ENCODE results near the gene MAML3.

The MAML3 gene

DNA sequence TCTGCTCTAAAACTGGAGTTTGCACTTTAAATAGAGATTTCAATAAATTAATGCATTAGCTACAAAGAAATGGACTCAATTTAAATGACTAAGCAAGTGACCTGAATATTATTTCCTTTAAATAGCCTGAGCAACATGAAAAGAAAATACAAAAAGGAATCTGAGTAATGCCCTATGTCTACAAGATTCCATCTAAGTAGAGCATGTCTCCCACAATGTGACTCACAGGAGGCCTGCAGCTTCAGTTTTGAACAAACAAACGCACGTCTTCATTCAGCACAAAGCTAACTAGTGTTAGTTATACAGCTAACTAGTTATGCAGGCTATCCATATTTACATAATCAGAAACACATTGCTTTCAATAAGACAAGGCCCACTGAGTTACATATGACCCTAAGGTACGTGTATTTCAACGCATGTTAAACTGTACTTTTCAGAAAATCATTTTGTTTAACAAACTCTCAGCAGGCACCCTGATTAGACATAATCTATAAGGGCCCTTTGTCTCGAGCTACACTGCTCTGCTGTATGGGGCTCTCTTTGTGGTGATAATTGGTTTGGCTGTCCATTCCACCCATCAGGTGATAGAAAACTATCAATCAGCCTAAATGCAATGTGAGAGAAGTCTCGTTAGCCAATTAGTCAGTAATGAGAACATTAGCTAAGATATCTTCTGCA, 116.5 kb downstream of the MAML3 start:
- no peak for DNase-seq

DNA sequence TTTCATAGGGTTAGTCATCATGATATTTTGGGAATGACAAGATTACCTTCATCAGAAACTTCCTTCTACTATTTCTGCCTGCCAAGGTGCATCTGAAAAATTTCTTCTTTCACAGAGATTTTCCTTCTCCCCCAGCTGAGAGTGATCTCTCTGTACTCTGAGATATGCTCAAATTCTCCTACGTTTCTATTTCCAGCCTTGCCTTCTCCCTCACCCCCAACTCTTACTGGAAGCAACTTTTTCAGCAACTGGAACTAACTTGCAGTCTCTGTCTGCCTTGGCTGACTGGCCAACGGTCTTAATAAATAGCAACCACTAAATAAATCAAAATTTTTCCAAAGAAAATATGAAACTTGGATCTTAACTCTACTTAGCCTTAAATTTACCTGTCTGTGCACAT, 122.3 kb downstream of the MAML3 start:
- DNase-seq: no peak

DNA sequence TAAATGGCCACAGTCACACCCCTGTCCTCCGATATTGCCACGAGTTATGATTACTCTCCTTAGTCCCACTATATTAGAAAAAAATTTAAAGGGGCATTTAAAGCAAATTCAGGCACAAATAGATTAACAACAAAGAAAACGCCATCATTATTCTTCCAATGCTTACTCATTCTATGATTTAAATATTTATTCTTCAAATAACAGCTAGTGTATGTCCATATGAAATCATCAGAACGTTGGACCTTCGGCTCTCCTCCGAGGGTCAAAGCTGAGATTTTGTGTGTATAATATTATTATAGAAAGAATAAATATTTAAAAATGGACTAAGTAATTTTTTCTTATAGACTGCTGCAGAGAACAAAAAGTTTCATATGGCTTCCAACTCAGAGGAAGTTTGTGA, 122.9 kb downstream of the MAML3 start:
- DNase-seq: no peak

DNA sequence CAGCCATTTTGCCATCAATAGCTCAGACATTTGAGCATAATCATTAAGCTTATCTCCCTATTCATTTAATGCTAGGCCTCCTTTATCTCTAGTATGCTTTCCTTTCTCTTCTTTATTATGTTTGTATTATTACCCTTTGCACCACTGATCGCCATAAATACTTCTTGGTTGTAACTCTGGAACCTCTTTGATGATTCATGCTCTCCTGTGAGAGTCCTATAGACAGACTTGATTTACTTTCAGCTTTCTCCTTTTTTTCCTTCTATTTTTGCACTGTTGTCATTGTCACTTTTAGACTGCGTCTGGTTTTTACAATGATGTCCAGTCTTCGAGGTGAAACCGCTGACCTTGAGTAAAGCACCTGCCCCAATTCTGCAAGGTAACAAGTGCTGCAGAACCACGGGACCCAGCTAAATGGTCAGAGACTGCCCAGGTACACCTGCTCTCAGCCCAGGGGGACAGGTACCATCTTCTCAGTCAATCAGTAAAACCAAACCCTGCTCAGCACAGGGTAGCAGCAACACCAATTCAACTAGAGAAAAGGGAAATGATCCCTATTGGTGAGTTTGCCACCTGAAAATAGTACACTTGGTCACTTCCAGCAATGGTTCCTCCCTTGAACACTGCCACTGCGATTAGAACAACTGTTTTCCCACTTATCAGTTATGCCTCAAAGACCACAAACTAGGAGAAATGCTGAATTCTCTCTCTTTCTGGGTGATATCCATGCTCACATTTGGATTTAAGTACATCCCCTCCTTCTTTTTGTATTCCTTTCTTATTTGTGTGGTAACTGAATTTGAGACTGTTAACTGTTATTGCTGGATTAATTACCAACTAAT, 125.1 kb downstream of the MAML3 start:
- no peak for DNase-seq

DNA sequence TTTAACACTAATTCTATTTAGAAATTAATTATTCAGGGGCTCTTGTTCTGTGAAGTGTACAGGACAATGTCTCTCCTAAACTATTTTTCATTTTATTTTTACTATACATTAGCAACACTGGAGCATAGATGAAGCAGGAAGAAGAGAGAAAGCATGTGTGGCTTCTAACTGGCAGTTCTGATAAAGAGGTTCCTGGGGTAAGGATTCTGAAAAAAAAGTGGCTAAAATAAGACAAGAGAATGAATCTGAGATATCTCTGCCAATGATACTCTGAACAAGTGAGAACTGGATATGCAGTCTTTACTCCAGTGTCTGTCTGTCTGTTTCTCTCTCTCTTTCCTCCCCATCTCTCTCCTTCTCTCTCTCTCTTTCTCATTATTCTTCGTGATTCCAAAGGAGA, 125.9 kb downstream of the MAML3 start:
- DNase-seq: no peak

DNA sequence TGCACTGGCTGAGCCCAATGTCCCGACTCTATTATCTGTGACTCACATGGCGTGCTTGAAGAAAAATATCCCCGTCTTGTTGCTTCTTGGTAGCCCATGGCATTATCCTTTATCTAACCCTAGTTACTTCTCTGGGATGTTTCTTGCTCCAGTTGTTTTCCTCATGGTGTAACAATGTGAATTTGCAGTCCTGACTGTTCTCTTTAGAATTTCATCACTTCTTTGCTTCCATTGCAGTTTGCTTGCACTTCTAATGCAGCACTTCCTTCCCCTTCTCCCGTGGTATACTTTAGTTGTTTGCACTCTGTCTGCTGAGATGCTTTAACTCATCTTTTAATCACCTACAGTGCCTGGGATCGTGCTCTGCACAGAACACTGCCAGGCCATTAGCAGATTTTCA, 126.9 kb downstream of the MAML3 start:
- no peak for DNase-seq

DNA sequence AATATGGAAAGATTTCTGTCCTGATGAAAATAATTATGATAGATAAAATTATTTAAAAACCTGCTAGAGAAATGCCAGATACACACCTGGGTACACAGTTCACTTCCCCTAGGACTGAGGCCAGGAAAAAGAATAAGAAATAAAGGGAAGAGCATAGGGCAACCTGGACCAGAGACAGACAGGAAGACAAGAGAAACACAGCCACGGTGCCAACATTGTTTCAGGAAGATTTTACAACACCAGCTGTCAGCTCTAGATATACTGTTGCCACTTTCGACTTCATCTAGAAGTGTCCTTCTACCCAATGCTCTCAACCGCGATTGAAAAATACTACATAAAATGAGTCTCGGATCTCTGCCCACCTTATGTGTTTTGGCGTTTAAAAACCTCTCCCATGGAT, 128.5 kb downstream of the MAML3 start:
- DNase-seq: no peak

DNA sequence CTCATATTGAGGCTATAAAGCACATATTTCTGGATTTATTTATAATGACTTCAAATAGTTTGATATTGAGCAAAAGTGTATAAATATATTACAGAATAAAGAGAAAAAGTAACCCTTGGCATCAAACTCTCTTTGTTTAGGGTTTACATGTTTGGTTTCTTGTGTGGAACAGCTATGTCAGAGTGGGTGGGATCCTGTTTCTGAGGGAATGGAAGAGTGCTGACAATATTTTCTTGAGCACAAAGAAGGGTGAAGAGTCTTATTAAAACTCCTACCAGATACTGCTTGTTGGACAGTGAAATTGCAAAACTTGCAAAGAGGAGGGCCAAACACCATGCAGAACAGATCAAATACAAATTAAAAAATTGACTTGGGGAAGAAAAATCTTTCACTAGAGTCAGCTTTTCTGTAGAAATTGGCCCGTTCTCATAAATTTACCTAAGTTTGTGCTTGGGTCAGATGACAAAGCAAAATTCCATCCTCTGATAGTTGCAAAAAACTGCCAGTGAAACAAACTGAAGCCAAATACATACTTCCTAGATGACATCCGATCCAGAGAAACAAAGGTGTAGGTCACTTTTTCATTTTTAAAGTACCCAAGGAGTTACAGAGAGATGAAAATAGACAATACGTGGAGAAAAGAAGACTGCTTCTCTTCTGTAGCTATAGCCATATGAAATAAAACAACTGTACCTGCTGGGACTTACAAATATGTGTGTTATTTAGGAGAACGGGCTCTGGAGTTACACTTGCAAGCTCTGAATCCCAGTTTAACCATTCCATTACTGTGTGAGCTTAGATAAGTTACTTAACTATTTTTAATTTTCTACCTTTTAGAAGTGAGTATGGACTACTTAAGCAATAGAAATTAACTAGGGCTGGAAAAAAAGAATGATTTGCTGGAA, 133.3 kb downstream of the MAML3 start:
- no peak for DNase-seq

DNA sequence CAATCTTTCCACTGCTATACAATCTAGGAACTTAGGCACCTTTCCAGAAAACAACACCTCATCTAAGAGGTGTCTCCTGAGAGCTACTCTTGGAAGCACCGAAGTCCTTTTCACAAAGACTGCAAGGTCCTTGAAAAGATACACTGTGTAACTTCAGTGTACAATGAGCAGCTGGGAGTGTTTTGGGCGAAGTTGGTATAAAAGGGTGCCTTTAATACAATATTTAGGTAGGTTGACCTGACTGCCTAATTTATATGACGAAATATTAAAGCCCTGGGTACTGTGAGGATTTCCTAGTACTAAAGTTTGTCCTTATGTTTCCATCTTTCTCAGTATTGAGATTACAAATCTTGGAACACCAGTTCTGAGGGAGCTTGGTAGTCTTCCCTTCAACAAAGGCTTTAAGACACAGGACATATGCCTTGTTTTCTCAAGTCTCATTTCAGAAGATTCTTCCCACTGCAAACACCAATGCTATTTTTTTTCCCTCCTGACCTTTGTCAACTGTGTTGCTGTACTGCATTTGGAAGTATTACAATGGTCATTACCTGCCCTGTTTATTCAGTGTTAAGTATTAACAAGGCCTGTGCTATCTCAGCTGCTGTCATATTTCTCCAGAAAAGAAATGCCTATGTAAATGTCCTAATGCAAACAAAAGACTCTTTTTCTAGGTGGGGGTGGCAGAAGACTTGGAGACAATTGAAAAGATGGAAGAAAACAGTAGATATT, 134.2 kb downstream of the MAML3 start:
- no peak for DNase-seq

DNA sequence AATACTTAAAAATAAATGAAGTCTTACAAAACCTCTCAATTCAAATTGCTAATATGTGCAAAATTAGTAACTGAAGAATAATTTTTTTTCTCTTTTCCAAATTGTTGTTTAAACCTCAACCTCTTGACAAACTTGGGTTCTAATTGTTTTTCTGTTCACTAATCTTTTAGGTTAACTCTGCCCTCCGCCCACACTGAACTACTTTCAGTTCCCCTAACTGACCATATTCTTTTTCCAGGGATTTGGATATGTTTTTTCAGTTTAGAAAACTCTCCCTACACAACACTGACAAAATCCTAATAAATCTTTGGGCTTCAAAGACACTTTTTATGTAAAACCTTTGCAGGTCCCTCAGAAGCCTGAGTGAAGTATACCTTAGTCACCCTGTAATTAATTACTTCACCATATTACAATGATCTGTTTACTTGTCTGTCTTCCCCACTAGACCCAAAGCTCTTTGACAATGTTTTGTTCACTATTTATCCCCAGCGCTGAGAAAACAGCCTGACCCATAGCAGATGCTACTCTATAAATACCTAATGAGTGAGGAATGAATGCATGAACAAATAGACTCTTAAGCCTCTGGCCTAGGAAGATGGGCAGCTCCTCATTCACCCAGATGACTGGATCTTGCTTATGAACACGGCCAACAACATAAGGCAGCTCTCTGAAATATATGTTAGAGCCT, 134.9 kb downstream of the MAML3 start:
- DNase-seq: no peak

DNA sequence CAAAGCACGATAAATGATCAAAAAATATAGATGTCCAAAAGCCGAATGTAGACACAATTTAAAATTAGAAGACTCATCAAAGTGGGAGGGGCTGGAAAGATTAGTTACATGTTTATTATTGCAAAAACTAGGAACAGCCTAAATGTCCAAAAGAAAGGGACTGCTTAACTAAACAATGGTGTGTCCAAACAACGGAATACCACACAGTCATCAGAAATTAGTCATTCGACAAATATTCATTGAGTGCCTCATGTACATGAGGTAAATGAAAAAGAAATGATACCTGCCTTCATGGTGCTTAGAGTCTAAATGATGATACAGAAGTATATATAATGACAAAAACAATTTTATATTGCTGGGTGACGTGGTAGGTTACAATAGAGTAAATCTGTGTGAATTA, 139.7 kb downstream of the MAML3 start:
- no peak for DNase-seq

DNA sequence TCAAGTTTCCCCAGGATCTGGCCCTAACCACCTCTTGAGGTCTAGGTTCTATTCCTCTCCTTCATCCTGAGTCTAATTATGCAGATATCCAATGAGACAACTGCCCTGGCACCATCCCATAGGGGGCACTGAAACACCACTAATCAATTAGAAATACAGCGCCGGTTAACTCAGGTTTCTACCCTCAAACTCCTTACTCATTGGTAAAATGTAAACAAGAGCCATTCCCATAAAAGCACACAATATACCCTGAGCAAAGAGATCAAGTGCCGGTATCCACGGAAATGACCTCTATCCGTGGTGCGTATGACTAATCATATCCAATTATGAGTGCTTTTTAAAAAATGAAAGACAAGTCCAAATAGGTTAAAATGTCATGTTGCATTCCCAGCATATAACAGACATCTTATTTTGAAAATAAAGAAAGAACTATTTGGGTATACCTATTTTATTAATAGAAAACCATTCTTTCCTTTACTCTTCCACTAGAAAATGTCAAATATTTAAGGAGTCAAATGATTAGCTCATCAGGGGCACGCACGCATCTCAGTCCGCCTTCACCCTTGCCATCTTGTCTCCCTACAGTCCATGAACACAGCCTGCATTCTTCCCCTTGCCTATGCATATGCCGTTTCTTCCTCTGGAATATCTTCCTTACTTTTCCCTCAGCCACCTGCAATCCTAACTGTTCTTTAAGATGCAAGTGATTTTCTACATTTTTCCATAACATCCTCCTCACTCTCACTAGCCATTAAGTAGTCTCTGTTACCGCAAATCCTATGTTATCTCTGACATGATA, 141.1 kb downstream of the MAML3 start:
- DNase-seq: no peak

DNA sequence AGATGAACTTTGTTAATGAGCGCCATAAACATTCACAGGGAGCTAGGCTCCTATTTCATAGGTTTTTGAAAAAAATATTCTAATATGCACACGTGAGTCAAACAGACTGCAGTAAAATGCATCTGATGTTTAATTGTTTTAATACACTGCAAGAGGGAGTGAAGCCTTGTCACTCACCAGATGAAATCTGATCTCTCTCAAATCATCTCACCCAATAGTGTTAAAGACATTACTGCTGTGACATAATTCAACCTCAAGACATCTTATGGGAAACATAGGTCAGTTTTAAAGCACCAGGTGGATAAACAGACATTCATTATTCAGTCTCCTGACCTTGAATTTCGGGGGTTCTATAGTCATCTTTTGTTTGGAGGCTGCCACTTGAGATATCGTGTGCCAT, 148.3 kb downstream of the MAML3 start:
- no peak for DNase-seq

DNA sequence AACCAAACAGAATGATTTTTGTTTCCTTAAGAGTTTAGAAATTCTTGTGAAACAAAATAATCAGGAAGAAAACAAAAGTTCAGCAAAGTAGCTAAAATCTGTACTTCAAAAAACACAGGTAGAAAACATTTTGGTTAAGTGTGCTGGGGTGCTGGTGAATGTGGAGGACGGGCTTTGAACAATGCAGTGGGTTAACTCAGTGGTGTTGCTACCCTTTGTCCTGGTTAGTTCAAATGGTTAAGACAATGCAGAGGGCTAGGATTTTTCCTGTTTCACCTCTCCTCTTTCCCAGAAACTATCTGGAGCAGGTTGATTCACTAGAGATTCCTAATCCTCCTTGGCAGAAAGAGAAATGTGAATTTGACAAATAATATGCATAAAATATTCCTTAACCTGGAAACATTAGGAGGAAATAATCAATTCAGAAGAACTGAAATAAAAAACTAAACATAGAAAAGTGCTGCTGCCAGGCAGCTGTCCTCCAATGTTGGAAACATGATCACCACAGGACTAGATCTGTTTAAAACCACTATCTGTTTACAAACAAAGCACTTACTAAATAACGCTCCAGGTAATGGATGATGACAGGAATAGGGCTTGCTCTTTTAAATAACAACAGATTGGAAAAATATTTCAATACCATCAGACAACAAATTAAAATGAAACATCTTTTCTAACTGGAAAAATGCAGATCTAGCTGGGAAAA, 148.9 kb downstream of the MAML3 start:
- DNase-seq: no peak

DNA sequence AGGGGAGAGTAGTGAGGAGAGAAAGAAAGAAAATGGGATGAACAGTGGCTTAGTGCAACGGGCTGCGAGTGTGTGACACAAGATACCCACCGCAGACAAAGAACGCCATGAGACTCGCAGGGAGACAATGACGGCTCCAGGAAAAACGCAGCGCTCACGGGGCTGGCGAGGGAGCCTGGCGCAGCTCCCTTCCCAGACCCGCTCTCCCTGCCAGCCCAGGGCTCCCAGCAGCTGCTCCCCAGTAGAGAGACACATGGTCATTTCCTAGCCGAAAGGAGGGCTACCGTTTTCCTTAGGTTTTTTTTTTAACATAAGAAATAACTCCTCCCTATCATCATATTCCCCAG, 149.5 kb downstream of the MAML3 start:
- no peak for DNase-seq

DNA sequence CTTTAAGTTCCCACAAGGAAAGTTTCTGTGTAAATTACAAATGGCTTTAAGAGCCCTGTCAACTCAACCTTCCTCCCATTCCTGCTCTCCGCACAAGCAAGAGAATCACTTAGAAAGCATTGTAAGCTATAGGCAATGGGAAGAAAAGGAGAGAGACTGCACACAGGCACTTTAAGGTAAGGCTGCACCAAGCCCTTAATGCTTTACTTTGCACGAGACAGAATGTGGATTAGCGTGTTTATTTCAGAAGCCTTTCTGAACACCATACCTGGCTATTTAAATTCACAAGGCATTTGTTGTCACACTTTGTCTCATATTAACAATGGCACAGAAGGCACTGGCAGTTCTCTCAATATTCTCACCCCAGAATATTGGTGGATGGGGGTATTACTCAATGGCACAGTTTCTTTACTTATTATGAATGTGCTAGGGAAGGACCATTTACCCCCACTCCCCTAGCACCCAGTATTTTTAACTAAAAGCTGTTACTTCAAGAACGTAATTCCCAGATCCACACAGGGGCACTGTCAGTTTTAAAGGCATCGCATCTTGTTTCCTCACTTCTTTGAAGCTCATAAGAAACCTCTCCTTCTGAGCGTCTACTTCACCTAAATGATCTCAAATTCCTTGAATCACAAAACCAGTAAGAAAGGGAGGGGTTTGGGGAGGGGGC, 150.0 kb downstream of the MAML3 start:
- no peak for DNase-seq

DNA sequence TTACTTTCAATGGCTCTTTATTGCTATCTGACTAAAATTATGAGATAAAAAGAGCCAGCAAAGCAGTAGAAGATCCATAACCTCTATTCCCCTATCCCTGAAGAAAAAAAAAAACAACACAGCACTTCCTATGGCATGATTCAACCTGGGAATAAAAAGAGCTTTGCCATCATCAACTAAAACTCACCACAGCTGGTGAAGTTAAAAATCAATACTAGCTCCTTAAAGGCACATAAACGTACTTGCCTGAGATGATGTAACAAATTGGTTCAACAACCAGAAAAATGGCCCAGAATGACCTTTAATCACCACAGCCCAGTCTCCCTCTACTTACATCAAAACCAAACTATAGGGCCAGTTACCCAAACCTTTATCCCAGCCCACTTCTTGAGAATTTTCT, 153.8 kb downstream of the MAML3 start:
- DNase-seq: no peak

DNA sequence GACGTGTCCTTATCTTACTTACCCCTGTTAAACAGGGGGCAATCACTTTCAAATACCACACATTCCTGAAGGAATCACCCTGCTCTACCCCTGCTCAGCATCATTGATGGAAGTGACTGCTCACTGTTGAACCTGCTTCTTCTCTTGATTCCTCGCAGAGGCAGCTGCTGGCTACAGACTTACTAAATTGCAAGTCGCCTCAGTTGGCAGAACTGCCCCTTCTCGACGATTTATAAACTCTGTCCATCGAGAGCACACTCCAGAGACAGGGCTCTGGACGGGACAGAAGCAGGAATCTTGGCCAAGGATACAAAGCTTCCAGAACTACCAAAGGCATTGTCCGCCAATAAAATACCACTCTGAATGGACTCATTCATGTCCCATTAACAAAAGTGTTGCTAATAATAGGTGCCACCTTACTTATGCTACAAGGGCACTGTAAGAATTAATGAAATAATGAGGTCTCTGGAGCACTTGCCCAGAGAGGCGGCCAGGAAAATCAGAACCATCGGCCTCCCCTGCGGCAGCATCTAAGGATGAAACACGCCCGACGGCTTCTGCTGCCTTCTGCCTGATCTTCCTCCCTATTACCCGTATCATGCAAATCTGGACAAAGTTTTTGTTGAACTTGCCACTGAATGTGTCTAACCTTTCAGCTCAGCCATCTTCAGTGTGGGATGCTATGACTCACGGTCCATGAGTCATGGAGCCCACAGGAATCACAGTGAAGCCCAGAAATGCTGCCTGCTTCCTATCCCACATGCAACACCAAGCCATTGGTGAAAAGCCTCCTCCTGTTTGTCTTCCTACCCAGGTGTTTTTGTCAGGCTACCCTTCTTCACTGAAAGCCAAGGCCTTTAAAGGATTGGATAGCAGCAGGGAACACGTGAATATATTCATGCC, 164.9 kb downstream of the MAML3 start:
- DNase-seq: no peak

DNA sequence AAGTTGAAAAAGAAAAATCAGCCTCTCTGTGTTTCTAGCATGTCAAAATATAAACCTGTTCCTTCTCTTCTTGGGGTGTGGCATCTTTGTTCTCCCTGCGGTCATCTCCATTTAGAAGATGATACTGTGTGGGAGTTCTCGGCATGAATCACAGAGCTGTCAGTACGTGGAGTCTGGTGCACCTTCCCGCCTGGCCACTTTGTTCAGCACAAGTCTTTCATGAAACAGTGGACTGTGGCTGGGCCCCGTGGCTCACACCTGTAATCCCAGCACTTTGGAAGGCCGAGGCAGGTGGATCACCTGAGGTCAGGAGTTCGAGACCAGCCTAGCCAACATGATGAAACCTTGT, 166.5 kb downstream of the MAML3 start:
- no peak for DNase-seq

Measured in NCI-H1048 (cell line).